Upper lobe of left lung (tissue), 4 donors: ENCODE measurements around the gene BRICD5.

Experiments
- POLR2A ChIP-seq, 4 donors: fragments of 450-650 bp; IDR thresholded peaks; one replicate each; pipeline ENCODE4 v1.5.1; 2016 to 2017; ENCODE audit warnings: antibody characterized with exemption in 4 of 4, mild to moderate bottlenecking in 2 of 4
- TF ChIP-seq, protein P1 (sequence below), 6 experiments: fragments of 450-650 bp in 4 of 6; fragments of 200-600 bp in 2 of 6; sonication (generic) in 2 of 6; IDR thresholded peaks; one replicate each; pipeline ENCODE4 v1.5.1; 2016 to 2019; ENCODE audit warnings: antibody characterized with exemption in 6 of 6

DNA sequence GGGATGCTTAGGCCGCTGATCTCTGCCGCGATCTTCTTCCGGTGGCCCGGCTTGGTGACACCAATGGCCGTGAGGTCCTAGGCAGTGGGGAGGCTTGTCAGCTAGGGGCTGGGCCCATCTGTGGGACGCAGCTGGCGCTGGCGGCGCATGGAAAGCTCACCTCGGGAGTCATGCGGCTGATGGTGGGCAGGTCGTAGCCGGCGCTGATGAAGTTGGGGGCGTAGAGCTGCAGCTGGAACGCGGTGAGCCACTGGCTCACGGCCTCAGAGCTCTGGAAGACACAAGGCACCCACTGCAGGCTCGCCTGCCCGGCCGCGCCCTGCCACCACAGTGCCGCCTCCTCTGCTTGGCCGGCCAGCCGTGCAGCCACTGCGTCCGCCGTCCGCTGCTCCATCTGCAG, 27.0 kb downstream of the BRICD5 start:
- TF ChIP-seq, protein P1, sequence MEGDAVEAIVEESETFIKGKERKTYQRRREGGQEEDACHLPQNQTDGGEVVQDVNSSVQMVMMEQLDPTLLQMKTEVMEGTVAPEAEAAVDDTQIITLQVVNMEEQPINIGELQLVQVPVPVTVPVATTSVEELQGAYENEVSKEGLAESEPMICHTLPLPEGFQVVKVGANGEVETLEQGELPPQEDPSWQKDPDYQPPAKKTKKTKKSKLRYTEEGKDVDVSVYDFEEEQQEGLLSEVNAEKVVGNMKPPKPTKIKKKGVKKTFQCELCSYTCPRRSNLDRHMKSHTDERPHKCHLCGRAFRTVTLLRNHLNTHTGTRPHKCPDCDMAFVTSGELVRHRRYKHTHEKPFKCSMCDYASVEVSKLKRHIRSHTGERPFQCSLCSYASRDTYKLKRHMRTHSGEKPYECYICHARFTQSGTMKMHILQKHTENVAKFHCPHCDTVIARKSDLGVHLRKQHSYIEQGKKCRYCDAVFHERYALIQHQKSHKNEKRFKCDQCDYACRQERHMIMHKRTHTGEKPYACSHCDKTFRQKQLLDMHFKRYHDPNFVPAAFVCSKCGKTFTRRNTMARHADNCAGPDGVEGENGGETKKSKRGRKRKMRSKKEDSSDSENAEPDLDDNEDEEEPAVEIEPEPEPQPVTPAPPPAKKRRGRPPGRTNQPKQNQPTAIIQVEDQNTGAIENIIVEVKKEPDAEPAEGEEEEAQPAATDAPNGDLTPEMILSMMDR (IDR thresholded peaks at IDR 0.05) = no peak
- no peak for TF ChIP-seq POLR2A (IDR thresholded peaks at IDR 0.05)
